BLaER1 (cell line): ENCODE measurements around the gene SP3.

ENCODE experiments used
- H3K27ac ChIP-seq: shearing (Covaris generic); formaldehyde crosslinking; 2 replicates; pipeline ENCODE4 v1.8.1; 2022
- H3K27me3 ChIP-seq: shearing (Covaris generic); formaldehyde crosslinking; 2 replicates; pipeline ENCODE4 v1.8.1; 2022
- H3K36me3 ChIP-seq: shearing (Covaris generic); formaldehyde crosslinking; 2 replicates; pipeline ENCODE4 v1.8.1; 2022
- H3K4me1 ChIP-seq: shearing (Covaris generic); formaldehyde crosslinking; 2 replicates; pipeline ENCODE4 v1.8.1; 2022
- H3K4me2 ChIP-seq: shearing (Covaris generic); formaldehyde crosslinking; 2 replicates; pipeline ENCODE4 v1.8.1; 2022
- H3K4me3 ChIP-seq: shearing (Covaris generic); formaldehyde crosslinking; 2 replicates; pipeline ENCODE4 v1.8.1; 2022
- H3K9ac ChIP-seq: shearing (Covaris generic); formaldehyde crosslinking; 2 replicates; pipeline ENCODE4 v1.8.1; 2022
- H3K9me3 ChIP-seq: shearing (Covaris generic); formaldehyde crosslinking; 2 replicates; pipeline ENCODE4 v1.8.1; 2022
- H4K20me1 ChIP-seq: shearing (Covaris generic); formaldehyde crosslinking; 2 replicates; pipeline ENCODE4 v1.8.1; 2022
- Cebpa-rat ChIP-seq: shearing (Covaris generic); IDR thresholded peaks from 2 replicates; pipeline ENCODE4 v1.8.1; 2022

The SP3 gene

GRCh38 chr2:173997753-173998152, 32.6 kb upstream of the SP3 start:
- Histone ChIP-seq H3K4me3 (no peak overlapping the region), H3K9me3 (no peaks in the 10 kb centered on the region), H3K27ac (no peak overlapping the region), H3K4me1 (peaks cover 10% of the 10 kb centered on the region; the same call in 1 of the 2 replicates), H4K20me1 (no peaks in the 10 kb centered on the region), H3K36me3 (no peaks in the 10 kb centered on the region), H3K4me2 (peak overlapping the region; percentile 12; the same call in 1 of the 2 replicates), H3K27me3 (no peaks in the 10 kb centered on the region), H3K9ac (no peak overlapping the region)
- no peak for TF ChIP-seq Cebpa-rat

GRCh38 chr2:173997269-173997668, 32.1 kb upstream of the SP3 start:
- TF ChIP-seq Cebpa-rat, result no peak
- peaks cover 10% of the 10 kb centered on the region; the same call in 1 of the 2 replicates for H3K4me1 ChIP-seq
- no peak overlapping the region for H3K4me3 ChIP-seq
- H3K9ac ChIP-seq, result no peak overlapping the region
- H3K27me3 ChIP-seq, result no peaks in the 10 kb centered on the region
- H4K20me1 ChIP-seq, result no peaks in the 10 kb centered on the region
- H3K9me3 ChIP-seq, result no peaks in the 10 kb centered on the region
- H3K27ac ChIP-seq, result no peak overlapping the region
- no peaks in the 10 kb centered on the region for H3K36me3 ChIP-seq
- H3K4me2 ChIP-seq, result peak overlapping the region; percentile 12; the same call in 1 of the 2 replicates

GRCh38 chr2:173996766-173997165, 31.6 kb upstream of the SP3 start:
- no peak overlapping the region for H3K4me3 ChIP-seq
- no peaks in the 10 kb centered on the region for H3K9me3 ChIP-seq
- TF ChIP-seq Cebpa-rat, result no peak
- peaks cover 10% of the 10 kb centered on the region; the same call in 1 of the 2 replicates for H3K4me1 ChIP-seq
- no peaks in the 10 kb centered on the region for H3K36me3 ChIP-seq
- no peaks in the 10 kb centered on the region for H4K20me1 ChIP-seq
- no peak overlapping the region for H3K27ac ChIP-seq
- no peak overlapping the region for H3K9ac ChIP-seq
- no peaks in the 10 kb centered on the region for H3K27me3 ChIP-seq
- H3K4me2 ChIP-seq, result 0 out of 2 replicates have a peak overlapping the region, but pooled peaks have one; percentile 12

GRCh38 chr2:173993459-173993858, 28.3 kb upstream of the SP3 start:
- Histone ChIP-seq H3K27ac (no peak overlapping the region), H3K4me1 (peaks cover 36% of the 10 kb centered on the region), H3K27me3 (no peaks in the 10 kb centered on the region), H3K4me2 (no peak overlapping the region), H3K9ac (no peak overlapping the region), H3K9me3 (no peaks in the 10 kb centered on the region), H3K4me3 (no peak overlapping the region), H3K36me3 (no peaks in the 10 kb centered on the region), H4K20me1 (no peaks in the 10 kb centered on the region)
- TF ChIP-seq Cebpa-rat, result no peak

- H3K9ac ChIP-seq, result no peak overlapping the region
- no peak for TF ChIP-seq Cebpa-rat
- no peak overlapping the region for H3K4me2 ChIP-seq
Observed at GRCh38 chr2:173991856-173992588, 26.8 kb upstream of the SP3 start.

GRCh38 chr2:173990970-173991819, 26.0 kb upstream of the SP3 start:
- H3K27ac ChIP-seq, result no peak overlapping the region

More at GRCh38 chr2:173991856-173992588, 26.8 kb upstream of the SP3 start:
- H3K27me3 ChIP-seq, result no peaks in the 10 kb centered on the region
- no peak overlapping the region for H3K27ac ChIP-seq
- H3K4me3 ChIP-seq, result no peak overlapping the region
- H3K4me1 ChIP-seq, result peaks cover 27% of the 10 kb centered on the region
- no peaks in the 10 kb centered on the region for H3K9me3 ChIP-seq
- no peaks in the 10 kb centered on the region for H3K36me3 ChIP-seq
- H4K20me1 ChIP-seq, result no peaks in the 10 kb centered on the region

GRCh38 chr2:173990245-173990644, 25.1 kb upstream of the SP3 start:
- Histone ChIP-seq H3K9me3 (no peaks in the 10 kb centered on the region), H3K4me2 (peak overlapping the region; percentile 43), H3K27ac (no peak overlapping the region), H3K9ac (no peak overlapping the region), H3K4me1 (peaks cover 25% of the 10 kb centered on the region), H3K4me3 (no peak overlapping the region), H3K27me3 (no peaks in the 10 kb centered on the region), H4K20me1 (no peaks in the 10 kb centered on the region), H3K36me3 (no peaks in the 10 kb centered on the region)
- no peak for TF ChIP-seq Cebpa-rat

More at GRCh38 chr2:173990970-173991819, 26.0 kb upstream of the SP3 start:
- no peaks in the 10 kb centered on the region for H3K27me3 ChIP-seq
- H3K36me3 ChIP-seq, result no peaks in the 10 kb centered on the region
- peaks cover 25% of the 10 kb centered on the region for H3K4me1 ChIP-seq
- H3K4me3 ChIP-seq, result no peak overlapping the region
- H3K9me3 ChIP-seq, result no peaks in the 10 kb centered on the region
- H4K20me1 ChIP-seq, result no peaks in the 10 kb centered on the region
- H3K4me2 ChIP-seq, result peak overlapping the region; percentile 43; the same call in 1 of the 2 replicates
- TF ChIP-seq Cebpa-rat, result no peak
- H3K9ac ChIP-seq, result no peak overlapping the region

GRCh38 chr2:173989884-173990215, 24.7 kb upstream of the SP3 start:
- H3K4me3 ChIP-seq, result no peak overlapping the region
- no peak overlapping the region for H3K27ac ChIP-seq
- no peak for TF ChIP-seq Cebpa-rat
- H3K9ac ChIP-seq, result no peak overlapping the region
- peaks cover 25% of the 10 kb centered on the region for H3K4me1 ChIP-seq
- H4K20me1 ChIP-seq, result no peaks in the 10 kb centered on the region
- no peaks in the 10 kb centered on the region for H3K9me3 ChIP-seq
- H3K4me2 ChIP-seq, result peak overlapping the region; percentile 43
- H3K27me3 ChIP-seq, result no peaks in the 10 kb centered on the region
- no peaks in the 10 kb centered on the region for H3K36me3 ChIP-seq

GRCh38 chr2:173989160-173989883, 24.1 kb upstream of the SP3 start:
- Histone ChIP-seq H3K27me3 (no peaks in the 10 kb centered on the region), H3K9ac (no peak overlapping the region), H3K9me3 (no peaks in the 10 kb centered on the region), H3K36me3 (no peaks in the 10 kb centered on the region), H3K4me2 (peak overlapping the region; percentile 43), H4K20me1 (no peaks in the 10 kb centered on the region), H3K4me1 (peaks cover 25% of the 10 kb centered on the region), H3K4me3 (no peak overlapping the region), H3K27ac (no peak overlapping the region)
- TF ChIP-seq Cebpa-rat, result no peak

GRCh38 chr2:173986805-173987204, 21.6 kb upstream of the SP3 start:
- Histone ChIP-seq H3K9ac (no peak overlapping the region), H3K27ac (no peak overlapping the region), H3K9me3 (no peaks in the 10 kb centered on the region), H4K20me1 (no peaks in the 10 kb centered on the region), H3K4me3 (no peak overlapping the region), H3K27me3 (no peaks in the 10 kb centered on the region), H3K36me3 (no peaks in the 10 kb centered on the region), H3K4me1 (peaks cover 35% of the 10 kb centered on the region), H3K4me2 (no peak overlapping the region)
- no peak for TF ChIP-seq Cebpa-rat
